HK-2 (cell line): ENCODE data around the gene LDB3.

Source experiments
- DNase-seq: peaks from one replicate; pipeline ENCODE4 v3.0.0-alpha.2; 2018; ENCODE audit not compliant: unreplicated experiment

Gene LDB3

GRCh38 chr10:86651631-86652331, 16.5 kb upstream of the LDB3 start:
- no peak for DNase-seq

DNA sequence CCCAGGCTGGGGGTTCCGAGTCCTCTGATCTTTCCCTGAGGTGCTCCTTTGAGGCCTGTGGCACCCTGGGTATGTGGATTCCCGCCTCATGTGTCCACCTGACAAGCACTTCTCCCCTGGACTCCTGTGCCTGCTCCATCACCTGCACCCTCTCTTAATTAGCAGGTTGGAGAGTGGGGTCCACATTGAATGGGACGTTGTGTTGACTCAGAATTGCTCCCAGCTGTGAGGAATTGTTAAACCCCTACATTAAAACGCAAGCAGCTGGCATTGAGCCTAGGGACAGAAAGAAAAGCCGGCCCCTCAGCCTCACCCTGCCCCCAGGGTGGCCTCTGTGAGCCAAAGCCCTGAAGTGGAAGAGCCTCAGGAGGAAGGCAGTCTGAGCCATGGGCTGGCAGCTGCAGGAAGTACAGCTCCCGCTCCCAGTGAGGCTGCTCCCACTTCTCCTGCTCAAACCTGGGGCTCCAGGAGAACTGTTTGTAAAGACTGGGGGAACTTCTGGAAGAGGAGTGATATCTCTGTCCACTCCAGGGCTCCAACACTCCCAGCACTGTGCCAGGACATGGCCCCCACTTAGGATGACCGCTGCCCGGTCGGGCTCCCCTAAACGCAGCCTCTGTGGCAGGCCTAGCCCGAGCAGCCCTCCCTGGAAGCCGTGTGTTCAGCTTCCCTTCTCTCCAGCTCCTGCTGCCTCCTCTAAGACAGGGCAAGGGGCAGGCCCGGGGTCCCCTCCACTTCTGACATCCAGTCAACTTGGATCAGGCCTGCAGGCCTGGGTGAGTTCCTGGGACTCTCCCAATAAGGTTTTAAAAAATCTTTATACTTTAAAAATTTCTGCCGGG, 15.7 kb upstream of the LDB3 start:
- DNase-seq, result no peak

DNA sequence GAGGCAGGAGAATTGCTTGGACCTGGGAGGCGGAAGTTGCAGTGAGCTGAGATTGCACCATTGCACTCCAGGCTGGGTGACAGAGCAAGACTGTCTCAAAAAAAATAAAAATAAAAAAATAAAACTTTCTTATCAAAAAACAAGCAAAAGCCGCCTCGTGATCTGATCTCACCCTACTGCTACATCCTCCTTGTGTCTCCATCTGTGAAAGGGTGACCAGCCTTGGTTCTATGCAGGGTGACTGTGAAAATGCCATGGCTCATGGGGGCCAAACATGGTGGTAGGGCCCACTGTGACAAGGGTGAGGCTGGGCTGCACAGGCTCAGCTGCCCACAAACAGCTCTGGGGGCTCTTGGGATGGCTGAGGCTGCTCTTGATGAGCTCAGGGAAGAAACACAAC, 14.9 kb upstream of the LDB3 start:
- peak; percentile 0 for DNase-seq

DNA sequence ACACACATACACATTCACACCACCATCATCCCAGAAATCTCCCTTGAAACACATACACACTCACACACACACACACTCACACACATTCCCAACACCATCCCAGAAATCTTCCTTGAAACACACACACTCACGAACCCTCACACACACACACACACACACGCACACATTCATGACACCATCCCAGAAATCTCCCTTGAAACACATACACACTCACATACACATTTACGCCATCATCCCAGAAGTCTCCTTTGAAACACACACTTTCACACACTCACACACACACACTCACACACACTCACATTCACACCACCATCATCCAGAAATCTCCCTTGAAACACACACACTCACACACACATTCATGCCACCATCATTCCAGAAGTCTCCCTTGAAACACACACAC, 14.3 kb upstream of the LDB3 start:
- no peak for DNase-seq

DNA sequence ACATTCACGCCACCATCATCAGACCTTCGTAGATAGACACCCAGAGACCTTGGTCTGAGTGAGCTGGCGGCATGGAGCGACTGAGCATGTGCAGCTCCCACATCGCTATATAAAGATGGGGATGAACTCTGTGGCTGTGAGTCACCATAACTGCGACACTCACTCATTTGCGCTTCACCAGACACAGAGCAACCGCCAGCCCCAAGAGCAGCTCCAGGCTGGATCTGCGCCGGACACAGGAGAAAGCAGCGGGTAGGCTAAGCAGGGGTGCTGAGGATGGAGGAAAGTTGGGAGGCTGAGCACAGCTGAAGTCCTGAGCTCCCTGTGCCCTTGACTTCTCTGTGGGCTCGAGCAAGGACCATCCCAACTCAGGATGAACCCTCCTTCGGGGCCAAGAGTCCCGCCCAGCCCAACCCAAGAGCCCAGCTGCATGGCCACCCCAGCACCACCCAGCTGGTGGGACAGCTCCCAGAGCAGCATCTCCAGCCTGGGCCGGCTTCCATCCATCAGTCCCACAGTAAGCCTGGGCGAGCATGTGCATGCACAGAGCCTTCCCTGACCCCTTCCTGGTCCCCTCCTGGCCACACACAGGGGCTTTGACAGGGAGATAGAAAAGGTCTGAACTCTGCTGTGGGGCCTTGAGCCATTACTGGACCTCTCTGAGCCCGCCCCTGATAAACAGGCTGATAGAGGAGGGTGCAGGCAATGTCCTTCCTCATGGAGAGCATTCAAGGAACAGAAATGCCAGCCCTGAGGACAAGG, 13.7 kb upstream of the LDB3 start, which contains the start of gene OPN4:
Gene OPN4, plus strand, starts transcription at position 137 of the 762 bp plus-strand sequence. Its CDS starts 237 bp downstream, at position 374.
- peak; percentile 56 for DNase-seq

DNA sequence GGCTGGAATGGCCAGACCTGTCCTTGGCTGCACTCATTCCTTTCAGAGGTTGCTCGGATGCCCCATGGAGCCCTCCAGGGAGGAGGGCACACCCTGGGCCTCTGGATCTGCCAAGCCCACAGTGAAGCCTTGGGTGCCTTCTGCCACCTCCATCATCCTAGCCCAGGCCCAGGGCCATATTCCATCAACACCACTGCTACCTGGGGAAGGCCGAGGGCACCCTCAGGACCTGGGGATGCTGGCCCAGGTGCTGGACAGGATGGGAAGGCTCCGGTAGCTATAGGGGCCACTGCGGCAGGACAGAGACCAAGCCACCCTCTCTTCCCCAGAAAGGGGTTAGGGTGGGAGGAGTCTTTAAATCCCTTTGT, 13.2 kb upstream of the LDB3 start:
- DNase-seq, result no peak

GRCh38 chr10:86655596-86655995, 12.7 kb upstream of the LDB3 start:
- DNase-seq, result no peak

- DNase-seq, result no peak
Observed at GRCh38 chr10:86657011-86657395, 11.3 kb upstream of the LDB3 start.

GRCh38 chr10:86657396-86658011, 10.8 kb upstream of the LDB3 start:
- no peak for DNase-seq

DNA sequence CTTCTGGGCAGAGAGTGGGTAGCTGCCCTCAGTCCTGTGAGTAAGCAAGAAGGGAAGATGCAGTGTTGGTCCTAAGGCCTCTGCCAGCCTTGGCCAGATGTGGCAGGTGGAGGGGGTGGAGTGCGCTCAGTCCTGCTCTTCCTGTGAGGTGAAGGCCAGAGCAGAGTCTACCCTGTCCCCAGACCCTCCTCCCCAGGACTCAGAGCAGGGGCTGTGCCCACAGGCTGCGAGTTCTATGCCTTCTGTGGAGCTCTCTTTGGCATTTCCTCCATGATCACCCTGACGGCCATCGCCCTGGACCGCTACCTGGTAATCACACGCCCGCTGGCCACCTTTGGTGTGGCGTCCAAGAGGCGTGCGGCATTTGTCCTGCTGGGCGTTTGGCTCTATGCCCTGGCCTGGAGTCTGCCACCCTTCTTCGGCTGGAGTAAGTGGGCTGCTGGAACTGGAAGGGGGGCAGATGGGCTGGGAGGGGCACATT, 10.0 kb upstream of the LDB3 start:
- DNase-seq, result no peak

GRCh38 chr10:86658751-86659150, 9.6 kb upstream of the LDB3 start:
- DNase-seq, result no peak

DNA sequence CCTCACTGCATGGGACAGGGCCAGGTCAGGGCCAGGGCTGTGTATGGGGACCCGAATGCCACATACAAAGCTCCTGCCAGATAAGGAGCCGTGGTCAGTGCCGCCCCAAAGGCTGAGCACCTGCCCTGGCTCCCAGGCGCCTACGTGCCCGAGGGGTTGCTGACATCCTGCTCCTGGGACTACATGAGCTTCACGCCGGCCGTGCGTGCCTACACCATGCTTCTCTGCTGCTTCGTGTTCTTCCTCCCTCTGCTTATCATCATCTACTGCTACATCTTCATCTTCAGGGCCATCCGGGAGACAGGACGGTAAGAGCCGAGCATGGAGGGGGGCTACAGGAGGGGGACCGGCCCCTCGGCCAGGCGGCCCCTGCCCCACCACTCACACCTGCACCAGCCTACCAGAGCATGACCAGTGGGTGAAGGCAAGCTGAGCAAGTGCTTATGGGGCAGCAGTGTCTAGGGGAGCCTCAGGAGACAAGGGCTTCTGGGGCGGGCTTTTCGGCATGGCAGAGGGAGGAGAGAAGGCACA, 9.1 kb upstream of the LDB3 start:
- no peak for DNase-seq

DNA sequence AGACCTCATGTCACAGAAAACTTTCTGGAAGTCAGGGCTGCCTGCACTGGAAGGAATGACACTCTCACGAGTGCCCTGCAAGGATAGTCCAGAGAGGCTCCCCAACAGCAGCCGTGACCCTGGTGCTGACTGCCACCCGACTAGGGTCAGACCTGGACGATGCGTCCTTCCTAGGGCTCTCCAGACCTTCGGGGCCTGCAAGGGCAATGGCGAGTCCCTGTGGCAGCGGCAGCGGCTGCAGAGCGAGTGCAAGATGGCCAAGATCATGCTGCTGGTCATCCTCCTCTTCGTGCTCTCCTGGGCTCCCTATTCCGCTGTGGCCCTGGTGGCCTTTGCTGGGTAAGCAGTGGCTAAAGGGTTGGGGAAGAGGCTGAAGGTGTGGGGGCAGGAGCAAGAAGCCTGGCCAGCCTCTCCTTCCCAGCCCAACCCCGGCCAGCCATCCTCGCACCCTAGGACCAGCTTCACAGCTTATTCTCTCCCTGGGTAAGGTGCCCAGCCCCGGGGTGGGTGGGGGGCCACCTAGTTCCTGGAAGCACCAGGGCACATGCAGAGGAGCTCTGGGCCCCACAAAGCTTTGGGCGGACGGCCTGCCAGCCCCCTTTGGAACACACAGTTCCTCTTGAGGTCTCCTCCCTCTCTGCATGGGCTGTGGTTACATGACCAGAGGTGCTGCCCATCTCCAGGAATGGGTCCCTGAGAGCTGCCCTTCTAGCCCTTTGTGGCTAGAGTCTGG, 8.4 kb upstream of the LDB3 start:
- no peak for DNase-seq

GRCh38 chr10:86661161-86662025, 6.9 kb upstream of the LDB3 start:
- no peak for DNase-seq

DNA sequence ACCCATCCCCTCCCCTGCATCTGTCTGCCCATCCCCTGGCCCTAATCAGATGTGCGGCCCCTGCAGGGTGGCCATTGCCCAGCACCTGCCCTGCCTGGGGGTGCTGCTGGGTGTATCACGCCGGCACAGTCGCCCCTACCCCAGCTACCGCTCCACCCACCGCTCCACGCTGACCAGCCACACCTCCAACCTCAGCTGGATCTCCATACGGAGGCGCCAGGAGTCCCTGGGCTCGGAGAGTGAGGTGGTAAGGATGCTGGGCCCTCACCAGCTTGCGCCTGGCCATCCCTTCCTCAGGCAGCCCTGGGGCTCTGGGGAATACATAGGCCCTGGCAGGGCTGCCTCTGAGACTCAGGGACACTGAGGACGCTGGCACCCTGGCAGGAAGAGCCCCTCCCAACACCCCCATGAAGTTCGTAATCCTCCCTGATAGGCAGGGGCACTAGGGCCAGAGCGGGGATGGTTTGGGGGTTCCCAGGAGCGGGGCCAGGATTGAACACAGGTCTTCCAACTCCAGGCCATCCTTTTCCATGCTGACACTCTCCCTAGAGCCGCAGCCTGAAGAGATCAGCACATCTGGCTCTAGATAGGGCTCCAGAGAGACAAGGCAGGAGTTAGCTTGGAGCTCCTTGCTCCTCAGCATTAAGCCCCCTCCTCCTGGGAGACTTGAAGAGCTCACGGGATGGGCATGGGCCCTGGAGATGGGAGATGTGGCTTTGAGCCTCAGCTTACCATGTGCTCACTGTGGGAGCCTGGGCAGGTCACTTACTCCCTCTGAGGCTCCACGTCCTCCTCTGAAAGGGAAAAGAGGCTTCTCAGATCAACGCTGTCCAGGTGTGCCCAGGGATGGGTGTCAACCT, 5.9 kb upstream of the LDB3 start:
- DNase-seq, result no peak

DNA sequence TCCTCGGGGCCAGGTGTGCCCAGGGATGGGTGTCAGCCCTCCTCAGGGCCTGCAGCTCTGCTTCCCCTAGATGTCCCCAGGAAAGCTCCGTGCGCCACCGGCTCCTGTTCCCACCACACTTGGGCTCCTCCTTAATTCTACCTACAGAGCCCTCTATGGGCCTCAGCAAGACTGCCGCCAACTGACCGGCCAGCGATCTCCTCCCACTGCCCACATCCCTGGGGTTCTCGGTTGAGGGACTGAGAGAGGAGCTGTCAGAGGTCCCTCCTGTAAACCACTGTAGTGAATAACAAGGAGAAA, 5.3 kb upstream of the LDB3 start:
- DNase-seq, result no peak

DNA sequence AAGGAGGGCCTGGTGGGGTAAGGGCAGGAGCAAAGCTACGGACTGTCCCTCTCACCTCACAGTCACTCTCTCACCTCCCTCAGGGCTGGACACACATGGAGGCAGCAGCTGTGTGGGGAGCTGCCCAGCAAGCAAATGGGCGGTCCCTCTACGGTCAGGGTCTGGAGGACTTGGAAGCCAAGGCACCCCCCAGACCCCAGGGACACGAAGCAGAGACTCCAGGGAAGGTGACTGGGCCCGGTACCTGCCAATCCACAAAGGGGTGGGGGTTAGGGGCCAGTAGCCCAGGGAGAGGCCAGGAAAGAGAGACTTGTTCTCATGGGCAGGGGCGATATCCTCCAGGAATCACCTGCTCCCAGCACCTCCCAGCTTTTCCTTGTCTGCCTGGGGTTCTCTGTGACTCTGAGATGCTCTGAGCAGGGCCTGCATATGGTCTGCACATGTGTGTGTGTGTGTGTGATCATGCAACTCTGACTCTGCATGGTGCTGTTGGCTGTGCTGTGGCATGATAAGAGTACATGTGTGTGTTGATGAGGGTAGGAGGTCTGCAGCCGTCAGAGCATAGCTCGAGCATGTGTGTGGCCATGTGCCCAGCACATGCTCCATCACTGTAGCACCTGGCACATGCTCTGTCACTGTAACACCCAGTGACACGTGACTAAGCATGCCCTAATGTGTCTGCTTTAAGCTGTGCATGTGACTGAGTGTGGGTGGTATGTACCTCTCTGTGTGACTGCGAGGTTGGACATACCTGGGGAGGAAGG, 4.6 kb upstream of the LDB3 start:
- DNase-seq, result no peak
